Liver (tissue), 3 donors: ENCODE results near the gene TJP1.

ENCODE experiments used
- FOXA1 ChIP-seq: IDR thresholded peaks from 2 replicates; pipeline ENCODE4 v1.6.1; 2016; ENCODE audit warnings: antibody characterized with exemption
- TAF1 ChIP-seq: conservative IDR thresholded peaks from 2 replicates; pipeline ENCODE4 v1.6.1; 2016; ENCODE audit warnings: antibody characterized with exemption, mild to moderate bottlenecking
- TF ChIP-seq, protein P1 (sequence below): fragments of 150-350 bp; IDR thresholded peaks from 2 replicates; pipeline ENCODE4 v1.5.1; 2017; ENCODE audit warnings: improper control_type of control experiment, low read depth, low read length; ENCODE audit not compliant: missing input control
- donor health status: healthy.
- donor health status: healthy.

DNA sequence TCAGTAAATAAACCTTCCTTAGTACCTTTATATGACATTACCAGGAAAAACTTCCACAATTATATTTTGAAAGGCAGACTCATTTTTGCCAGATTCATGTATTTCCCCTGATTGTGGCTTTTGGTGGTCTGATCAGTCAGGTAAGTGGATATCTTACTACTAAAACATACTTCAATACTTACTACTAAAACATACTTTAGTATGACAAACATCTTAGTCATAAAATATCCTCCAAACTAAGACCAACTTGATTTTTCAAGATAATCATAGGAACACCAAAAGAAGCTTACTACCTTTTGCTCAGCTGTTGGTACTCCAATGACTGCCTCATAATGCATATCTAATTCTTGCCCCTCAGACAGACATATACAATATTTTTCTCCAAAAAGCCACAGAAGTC, 9.3 kb downstream of the TJP1 start:
- TF ChIP-seq TAF1, result no peak
- TF ChIP-seq, protein P1, sequence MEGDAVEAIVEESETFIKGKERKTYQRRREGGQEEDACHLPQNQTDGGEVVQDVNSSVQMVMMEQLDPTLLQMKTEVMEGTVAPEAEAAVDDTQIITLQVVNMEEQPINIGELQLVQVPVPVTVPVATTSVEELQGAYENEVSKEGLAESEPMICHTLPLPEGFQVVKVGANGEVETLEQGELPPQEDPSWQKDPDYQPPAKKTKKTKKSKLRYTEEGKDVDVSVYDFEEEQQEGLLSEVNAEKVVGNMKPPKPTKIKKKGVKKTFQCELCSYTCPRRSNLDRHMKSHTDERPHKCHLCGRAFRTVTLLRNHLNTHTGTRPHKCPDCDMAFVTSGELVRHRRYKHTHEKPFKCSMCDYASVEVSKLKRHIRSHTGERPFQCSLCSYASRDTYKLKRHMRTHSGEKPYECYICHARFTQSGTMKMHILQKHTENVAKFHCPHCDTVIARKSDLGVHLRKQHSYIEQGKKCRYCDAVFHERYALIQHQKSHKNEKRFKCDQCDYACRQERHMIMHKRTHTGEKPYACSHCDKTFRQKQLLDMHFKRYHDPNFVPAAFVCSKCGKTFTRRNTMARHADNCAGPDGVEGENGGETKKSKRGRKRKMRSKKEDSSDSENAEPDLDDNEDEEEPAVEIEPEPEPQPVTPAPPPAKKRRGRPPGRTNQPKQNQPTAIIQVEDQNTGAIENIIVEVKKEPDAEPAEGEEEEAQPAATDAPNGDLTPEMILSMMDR, result no peak
- TF ChIP-seq FOXA1, result no peak
